Embryonic facial prominence (tissue), 1 donor: ENCODE measurements around the gene GTF2F2.
"Not testable (repeated sequence)": the region's sequence is repeated elsewhere in the genome, so short reads cannot be mapped to it uniquely, and the experiment has no call there.

Experiments used
- DNase-seq: peaks from one replicate; pipeline ENCODE4 v3.0.0-alpha.2; 2016; ENCODE audit errors: extremely low spot score

GTF2F2 gene

DNA sequence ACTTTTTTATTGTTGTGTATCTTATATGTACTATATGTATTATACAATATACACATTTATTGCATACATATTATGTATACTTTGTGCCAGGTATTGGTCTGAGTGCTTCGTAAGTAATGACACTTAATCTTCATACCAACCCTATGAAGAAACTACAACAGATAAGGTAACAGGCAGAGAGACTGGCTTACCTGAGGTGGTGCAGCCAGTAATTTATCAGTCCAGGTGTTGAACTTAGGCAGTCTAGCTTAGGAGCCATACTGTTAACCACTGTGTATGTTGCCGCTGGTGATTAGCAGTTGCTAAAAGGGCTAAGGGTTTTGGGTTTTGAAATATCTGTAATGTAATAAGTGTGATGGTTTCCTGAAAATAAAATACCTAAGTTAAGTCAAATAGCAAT lies 134.1 kb downstream of the GTF2F2 start:
- no peak for DNase-seq

DNA sequence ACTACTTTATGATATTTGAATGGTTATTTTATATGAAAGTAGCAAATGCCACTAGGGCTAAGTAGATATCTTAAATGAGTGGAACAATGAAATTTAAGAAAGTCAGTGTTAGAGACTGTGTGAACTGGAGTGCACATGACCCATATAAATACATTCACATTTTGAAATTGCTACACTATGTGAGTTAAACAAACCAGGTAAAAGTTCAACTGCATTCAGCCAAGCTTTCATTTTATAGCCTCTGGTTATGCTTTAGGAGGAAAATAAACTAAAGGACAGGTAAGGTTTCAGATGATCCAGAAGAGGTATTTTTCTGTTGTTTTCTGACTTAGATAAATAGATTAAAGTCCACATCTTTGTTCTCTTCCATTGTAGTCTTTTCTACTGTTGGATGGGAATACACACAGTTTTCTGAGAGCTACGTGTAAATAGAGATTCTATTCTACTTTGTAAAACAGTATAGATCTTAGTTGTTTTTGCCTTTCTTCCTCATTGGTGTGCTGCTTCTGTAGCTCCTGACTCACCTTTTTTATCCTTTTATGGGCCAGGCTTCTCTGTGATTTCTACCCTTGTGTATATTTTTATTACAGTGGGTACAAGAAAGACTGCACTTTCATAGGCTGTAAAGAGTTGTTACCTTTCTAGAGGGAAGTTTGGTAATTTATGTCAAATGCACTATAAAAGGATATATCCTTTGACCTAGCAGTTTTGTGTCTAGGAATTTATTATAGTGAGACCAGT lies 135.1 kb downstream of the GTF2F2 start:
- DNase-seq: no peak

DNA sequence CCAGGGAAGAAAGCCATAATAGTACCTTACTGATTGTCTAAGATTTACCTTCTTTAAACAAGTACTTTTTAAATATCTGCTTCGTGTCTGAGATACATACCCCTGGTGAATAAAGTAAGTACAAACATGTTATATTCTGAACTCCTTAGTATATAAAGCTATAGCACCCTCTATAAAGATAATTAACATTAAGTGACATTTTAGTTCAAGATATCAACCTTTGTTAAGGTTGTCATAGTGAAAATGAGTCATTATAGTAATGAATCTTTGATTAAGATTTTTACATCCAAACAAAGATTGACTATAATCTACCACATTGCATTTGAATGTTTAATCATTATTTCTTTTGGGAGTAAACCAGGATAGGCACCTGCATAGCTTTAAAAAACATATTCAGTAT lies 135.9 kb downstream of the GTF2F2 start:
- DNase-seq: no peak

DNA sequence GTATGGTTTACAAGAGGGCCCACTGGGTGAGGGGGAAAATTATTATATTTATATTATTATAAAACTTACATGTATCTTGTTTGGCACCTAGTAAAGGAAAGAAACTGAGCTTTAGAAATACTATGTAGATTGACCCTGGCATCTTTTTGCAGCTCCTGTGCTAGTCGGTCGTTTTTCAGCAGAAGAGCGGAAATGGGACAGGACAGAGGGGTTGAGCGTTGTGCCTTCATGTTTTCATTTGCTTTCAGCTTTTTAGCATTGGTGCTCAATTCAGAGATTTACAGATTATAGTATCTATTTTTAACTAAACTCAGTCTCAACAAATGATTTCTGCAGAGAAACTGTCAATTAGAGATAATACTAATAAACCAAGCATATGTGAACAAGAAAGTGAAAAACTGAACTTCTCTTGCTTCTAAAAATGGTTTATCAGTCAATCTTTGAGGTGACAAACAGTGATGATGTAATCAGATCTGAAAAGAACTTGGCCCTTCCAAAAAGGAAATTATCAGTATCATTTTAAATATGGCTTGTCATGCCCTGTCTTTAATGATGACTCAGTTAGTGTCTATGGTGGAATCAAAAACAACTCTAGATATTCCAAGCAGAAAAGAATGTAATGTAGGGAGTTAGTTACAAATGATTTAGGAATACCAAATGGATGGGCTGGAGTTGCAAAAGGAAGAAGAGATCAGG lies 137.5 kb downstream of the GTF2F2 start:
- DNase-seq: no peak

DNA sequence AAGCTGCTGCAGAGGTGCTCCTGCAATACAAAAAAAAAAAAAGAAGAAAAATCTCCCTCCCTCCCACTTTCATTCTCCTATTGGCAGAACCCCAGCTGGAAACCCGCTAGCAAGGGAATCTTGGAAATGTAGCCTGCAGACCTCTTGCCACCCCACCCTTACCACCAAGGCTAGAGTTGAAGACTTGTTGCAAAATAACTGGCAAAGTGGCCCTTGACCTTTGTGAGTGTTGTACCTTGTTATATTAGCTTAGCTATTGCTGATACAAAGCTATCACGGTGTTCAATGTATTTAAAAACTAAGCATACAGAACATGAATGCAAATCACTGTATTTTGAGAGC lies 138.0 kb downstream of the GTF2F2 start:
- DNase-seq: no peak

DNA sequence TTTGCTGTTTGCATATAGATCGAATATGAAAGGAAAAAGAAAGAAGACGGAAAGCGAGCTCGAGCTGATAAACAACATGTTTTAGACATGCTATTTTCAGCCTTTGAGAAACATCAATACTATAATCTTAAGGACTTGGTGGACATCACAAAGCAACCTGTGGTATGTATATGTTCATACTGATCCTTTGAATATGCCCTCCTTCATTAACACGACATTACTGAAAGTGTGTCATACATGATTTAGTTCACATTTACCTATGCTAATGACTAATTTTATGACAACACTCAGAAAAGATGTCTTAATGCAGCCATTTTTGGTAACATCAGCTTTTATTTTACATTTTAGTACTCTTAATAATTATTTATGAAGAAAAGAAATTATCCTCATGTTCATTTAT lies 146.9 kb downstream of the GTF2F2 start:
- DNase-seq: no peak

DNA sequence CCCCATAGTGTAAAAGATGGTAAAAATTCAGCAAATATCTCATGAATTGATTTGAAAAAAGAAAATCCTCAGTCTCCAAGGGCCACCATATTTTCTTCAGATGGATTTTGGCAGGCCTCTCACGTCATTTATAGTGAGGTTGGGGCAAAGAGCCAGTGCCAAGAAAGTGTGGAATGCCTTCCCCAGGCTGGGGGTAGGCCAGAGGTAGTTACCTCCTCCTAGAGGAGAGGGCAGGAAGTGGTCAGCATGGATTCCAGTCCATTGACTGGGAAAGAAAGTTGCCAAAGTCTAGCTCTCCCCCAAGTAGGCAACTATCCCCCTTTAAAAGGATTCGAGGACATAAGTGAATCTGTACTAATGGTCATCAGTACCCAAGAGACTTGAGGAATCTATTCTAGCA lies 148.9 kb downstream of the GTF2F2 start:
- DNase-seq: no peak

DNA sequence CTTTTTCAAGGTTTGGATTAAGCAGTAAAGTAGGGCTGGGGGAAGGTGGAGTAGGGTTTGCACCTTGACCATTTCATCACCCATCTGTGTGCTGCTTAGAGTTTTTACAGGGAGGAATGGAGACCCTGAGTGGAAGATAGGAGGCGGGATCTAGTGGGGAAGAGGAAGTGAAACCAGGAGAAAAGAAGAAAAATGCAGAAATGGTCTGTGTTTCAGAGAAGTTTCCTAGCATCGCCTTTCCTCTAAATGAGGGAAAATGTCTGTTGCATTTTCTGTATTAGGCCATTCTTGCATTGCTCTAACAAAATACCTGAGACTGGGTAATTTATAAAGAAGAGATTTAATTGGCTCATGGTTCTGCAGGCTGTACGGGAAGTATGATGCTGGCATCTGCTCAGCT lies 156.6 kb downstream of the GTF2F2 start:
- no peak for DNase-seq

DNA sequence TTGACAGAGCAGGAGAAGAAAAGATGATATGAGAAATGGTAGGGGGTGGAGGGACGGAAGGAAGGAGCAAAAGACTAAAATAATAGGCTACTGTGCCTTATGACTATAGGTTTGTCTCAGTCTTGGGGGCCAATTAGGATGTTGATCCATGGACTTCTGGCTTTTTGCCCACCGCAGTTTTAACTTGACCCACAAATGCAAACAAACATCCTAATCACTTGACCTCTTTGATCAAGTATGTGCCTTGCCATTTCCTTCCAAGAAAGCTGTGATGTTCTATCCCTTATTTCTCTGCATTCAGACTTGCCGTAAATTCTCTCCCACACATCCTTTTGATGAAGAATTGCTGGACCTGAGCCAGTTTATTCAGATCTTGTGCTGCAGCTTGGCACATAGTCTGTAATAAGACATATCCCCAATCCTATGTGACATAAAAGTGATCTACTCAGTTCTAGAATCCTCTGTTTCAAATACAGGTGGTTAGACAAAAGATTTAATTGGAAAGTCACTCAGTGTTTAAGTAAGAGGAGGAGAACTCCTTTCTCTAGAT lies 157.9 kb downstream of the GTF2F2 start:
- DNase-seq: no peak

DNA sequence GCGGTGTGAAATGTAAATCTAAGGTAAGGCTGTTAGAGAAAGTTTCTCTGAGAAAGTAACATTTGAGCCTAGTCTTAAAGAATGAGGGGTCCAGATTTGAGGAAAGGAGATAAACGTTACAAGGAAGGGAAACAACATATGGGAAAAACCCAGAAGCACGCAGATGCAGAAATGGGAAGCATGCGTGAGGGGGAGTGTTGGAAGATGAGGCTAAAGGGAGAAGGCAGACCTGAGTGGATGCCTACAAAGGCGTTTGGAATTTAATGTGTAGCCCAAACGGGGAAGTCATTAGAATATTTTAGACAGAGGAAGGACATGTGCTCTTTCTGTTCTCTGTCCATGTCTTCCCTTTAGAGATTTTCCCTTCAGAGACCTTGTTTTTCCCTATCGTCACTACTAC lies 159.7 kb downstream of the GTF2F2 start:
- no peak for DNase-seq

DNA sequence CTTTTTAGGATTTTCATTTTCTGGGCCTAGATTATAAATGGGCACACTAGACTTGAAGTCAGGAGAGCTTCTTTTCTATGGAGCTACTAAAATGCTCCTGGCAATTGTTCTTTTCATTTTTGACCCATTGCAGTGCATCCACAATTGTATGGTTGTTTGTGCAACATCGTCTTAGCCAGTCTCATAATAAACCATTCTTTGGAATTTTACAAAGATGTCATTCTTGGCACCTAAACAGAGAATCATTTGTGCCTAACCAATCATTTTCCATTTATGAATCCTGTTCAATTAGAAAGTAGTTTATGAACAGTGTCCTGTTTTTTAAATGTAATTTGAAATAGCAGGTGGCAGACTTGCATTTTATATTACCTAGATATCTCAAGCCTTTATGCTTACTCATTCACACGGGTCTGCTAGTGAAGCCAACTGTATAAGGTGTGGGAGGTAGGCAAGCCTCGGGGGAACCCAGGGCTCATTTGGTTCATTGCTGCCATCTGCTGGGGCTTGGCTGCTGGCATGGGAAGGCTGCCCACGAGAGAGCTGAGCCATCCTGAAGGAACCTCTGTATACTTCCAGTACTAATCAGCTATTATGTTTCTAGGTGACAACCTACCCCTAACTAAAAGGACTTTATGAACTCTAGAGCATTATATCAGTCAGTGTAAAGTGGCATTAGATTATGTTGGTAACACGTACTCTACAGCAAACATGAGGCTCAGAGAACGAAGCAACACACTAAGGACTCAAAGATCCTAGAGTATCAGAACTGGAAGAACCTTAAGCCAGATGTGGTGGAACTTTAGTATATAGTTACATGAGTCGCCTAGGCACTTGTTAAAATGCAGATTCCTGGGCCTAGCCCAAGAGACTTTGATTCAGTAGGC lies 160.7 kb downstream of the GTF2F2 start:
- no peak for DNase-seq

DNA sequence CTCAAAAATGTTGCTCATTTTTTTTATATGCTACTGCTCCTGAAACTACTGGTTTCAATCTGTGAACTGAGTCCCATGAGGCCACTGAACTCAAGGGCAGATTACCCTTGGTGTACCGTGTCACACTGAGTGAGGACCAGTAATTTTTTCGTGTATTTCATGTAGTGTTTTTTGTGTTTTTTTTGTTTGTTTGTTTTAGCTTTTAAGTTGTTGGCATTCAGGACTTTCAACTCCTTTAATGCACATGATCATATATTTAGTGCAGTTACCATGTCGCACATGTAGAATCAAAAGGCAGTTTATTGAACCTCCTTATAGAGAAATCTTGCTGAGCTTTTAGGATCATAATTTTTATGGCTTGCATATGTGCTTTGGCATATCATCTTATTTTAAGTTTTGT lies 162.7 kb downstream of the GTF2F2 start:
- DNase-seq: no peak

DNA sequence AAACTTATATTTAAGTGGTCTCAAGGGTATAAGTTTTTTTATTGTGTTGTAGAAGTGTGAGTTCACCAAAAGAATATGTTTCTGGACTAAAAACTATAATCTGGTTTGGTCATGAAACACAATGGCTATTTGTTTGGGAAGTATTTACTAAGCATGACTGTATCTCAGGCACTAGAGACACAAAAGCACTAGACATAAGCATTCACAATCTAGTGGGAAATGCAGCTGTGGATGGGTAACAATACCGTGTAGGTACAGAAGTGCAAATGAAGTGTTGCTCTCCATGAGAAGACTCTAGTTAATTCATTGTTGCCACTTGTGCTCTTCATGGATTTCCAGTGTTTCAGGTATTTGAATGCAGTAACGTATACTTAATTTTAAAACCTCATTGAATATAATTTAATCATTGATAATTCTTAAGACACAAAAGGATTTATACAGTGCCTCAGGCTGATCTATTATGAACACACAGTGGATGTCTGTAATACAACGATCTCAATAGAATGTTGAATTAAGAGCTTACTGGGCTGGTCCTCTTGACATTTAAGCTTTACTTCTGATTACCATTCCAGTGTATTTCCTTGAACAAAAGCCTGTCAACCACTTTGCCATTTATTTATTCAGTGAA lies 169.7 kb downstream of the GTF2F2 start:
- no peak for DNase-seq

DNA sequence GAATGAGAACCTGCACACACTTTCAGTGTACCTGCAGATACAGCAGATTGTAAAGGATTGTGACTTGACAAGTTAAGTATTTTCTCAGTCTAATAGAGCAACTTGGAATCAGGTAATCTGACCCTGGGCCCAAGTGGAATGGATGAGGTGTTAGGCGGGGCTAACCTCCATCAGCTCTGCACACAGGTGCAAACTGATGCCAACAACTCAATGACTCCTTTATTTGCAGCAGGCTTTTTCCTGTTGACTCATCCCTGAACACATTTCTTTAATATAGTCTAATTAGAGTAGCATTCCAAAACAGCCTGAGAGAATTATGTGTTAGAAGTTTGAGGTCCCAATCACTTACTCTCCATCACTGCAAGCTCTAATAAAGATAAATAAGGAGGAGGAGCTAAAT lies 171.9 kb downstream of the GTF2F2 start:
- no peak for DNase-seq

DNA sequence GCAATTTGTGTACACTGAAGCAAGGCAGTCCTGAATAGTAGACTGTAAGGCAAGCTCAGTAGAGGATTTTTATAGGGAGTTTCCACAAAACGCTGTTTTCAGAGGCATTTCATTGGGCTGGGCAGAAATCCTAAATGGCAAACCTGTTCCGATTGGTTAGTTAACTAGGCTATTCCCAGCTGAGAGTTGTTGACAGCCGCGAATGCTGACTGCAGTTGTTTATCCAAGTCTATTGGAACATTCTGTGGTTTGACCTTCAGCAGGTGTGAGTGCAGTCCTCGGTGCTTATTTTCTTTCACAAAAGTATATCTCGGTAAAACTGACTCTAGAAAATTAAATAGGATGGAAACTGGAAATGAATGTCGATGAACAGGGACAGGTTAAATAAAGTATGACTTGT lies 175.2 kb downstream of the GTF2F2 start:
- no peak for DNase-seq

DNA sequence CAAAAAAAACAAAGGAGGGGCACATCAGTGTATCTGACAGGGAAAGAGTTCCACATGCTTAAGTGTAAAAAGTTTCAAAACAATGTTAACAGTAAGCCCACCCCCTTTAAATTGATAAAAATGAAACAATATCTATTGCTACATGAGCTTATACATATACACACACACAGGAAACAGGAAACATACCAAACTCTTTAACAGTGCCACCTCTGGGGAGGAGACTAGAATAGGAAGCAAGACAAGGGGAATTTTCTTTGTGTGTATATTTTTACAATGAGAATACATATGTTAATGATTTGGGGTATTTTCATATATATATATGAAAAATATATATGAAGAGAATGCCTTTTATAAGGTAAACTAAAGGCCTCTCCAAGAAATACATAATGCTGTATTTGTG lies 175.9 kb downstream of the GTF2F2 start:
- no peak for DNase-seq

DNA sequence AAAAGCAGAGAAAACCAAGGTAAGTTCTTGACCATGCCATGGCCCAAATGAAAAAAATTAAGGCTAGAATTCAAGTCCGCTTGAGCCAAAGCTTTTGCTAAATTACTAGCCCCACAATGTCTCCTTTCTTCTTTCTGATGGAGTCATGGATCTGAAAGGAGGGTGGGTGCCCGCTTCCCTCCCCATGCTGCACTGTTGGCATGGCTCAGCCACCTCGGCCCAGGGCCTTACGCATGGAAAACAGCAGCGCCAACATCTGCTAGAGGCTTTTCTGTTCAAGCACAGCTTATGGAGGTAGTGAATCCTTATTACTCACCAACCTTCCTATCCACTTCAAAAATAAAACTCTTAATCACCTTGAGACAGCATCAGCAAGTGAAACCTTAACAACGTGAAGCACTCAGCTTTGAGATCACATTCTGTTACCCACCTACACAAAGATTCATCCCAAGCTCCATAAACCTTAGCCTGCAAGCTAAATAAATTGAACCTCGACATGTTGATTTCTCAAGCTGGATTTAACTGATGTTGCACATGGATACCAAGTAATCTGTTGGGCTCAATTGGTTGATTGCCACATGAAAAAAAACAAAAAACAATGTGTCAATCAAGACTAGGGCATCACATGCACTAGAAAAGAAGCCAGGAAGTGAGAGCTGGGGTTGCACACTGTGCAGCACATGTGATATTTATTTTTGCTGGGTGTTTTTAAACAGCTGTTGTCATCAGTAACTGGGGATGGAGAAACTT lies 177.3 kb downstream of the GTF2F2 start:
- DNase-seq: no peak

DNA sequence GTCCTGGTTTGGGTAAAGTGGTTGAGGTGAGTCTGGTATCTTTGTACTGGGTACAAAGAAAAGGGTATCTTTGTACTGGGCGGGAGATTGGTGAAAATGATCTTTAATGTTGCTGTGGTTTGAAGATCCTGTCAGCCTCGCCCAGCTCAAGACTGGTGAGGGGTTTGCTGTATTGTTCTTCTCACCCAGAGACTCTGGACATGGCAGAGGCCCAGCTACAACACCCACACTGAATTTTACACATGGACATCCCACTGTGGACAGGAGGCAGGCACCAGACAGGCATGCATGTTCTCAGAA lies 177.8 kb downstream of the GTF2F2 start:
- DNase-seq: no peak

DNA sequence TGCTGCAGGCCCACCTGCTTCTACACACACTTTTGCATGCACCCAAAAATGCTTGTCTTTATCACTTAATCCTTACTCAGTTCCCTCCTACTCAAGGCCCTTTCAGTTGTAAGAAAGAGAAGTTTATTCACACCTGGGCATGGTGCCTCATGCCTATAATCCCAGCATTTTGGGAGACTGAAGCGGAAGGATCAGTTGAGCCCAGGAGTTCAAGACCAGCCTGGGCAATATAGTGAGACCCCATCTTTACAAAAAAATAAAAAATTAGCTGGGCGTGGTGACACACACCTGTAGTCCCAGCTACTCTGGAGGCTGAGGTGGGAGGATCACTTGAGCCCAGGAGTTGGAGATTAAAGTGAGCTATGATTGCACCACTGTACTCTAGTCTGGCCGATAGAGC lies 178.2 kb downstream of the GTF2F2 start:
- DNase-seq: not testable (repeated sequence)

DNA sequence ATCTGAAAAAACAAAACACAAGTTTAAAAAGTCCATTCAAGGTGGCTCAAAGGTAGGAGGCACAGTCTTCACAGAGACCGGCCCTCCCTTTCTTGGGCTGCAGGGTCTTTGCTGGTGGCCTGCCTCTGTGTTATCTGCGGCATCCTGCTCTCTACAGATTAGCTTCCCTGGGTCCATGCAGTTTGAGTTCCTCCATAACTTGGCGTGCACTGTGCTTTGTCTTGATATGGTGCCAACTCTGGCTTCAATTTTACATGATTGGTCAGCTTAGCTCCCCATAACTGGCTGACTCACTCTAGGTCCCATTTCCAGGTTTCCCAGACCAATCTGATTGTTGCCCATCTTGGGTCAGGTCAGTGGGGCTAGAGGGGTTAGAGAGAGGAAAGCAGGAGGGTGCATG lies 178.9 kb downstream of the GTF2F2 start:
- no peak for DNase-seq

DNA sequence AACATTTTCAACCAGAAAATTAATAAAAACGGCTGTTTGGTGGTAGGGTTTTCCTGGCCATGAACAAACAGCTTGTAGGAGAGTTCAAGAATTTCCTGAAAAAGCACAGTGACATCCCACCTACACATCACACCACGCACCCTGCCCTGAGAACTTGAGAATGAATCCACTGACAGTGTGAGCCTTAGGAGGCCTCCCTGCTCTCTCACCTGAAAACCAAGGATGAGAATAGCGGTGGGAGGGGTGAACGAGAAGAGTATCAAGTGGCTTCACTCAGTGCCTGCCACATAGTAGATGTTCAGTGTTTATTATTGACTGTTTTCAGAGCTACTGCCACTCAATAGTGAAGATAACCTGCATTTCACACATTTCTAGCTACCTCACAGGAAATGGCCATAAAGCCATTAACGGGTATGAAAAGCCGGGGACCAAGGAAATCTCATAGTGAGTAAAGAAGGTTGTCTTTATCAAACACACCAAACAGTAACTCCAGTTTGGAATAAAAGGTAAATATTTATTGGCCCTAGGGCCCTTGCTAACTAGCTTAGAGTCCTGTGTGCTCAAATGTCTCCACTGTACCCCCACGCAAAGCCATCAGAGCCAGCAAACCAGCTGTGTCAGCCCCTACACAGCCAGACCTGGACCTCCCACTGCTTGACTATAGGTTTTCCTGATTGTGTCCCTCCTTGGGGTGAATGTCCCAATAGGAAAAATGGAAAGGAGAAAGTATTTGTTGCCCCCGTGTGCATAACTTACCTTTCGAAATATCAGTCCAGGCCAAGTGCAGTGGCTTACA lies 180.1 kb downstream of the GTF2F2 start:
- DNase-seq: no peak
